DND-41 (cell line): ENCODE results near the gene LMLN.

Source experiments
- ATAC-seq: fragments of 200-7000 bp; cut with Tn5 transposase; 3 replicates; pipeline ENCODE4 v1.9.1; 2021; ENCODE audit warnings: low read depth; ENCODE audit not compliant: insufficient read depth
- DNase-seq: peaks from one replicate; pipeline ENCODE4 v3.0.0-alpha.2; 2020
- H2AFZ ChIP-seq: 2 replicates; pipeline ENCODE4 v1.6.0; 2012; ENCODE audit warnings: low read depth, low read length
- H3K27ac ChIP-seq: 2 replicates; pipeline ENCODE4 v1.5.1; 2012; ENCODE audit warnings: low read length, inconsistent platforms
- H3K27me3 ChIP-seq: fragments of 200-600 bp; sonication (generic); 2 replicates; pipeline ENCODE4 v1.6.0; 2012; ENCODE audit warnings: low read length, mild to moderate bottlenecking, inconsistent platforms; ENCODE audit not compliant: insufficient read depth, poor library complexity
- H3K36me3 ChIP-seq: 2 replicates; pipeline ENCODE4 v1.5.1; 2012; ENCODE audit warnings: low read length, inconsistent platforms; ENCODE audit not compliant: insufficient read depth
- H3K4me1 ChIP-seq: 2 replicates; pipeline ENCODE4 v1.5.1; 2012; ENCODE audit warnings: mild to moderate bottlenecking, low read length; ENCODE audit not compliant: insufficient read depth
- H3K4me2 ChIP-seq: 2 replicates; pipeline ENCODE4 v1.6.0; 2012; ENCODE audit warnings: mild to moderate bottlenecking, moderate library complexity, low read length, inconsistent platforms; ENCODE audit not compliant: insufficient read depth
- H3K4me3 ChIP-seq, 2 experiments: fragments of 200-600 bp in 1 of 2; shearing (Covaris generic) in 1 of 2; 2 replicates each; pipeline ENCODE4 v1.5.1; 2012 to 2016; ENCODE audit warnings: inconsistent platforms in 2 of 2, low read length in 2 of 2, mild to moderate bottlenecking in 2 of 2, low read depth in 1 of 2, moderate library complexity in 1 of 2
- H3K79me2 ChIP-seq: 2 replicates; pipeline ENCODE4 v1.6.0; 2012; ENCODE audit warnings: low read length, inconsistent platforms; ENCODE audit not compliant: insufficient read depth
- H3K9ac ChIP-seq: 2 replicates; pipeline ENCODE4 v1.6.0; 2012; ENCODE audit warnings: low read depth, mild to moderate bottlenecking, inconsistent platforms, low read length, moderate library complexity
- H3K9me3 ChIP-seq: 2 replicates; pipeline ENCODE4 v1.5.1; 2012; ENCODE audit warnings: low read length, moderate library complexity, mild to moderate bottlenecking, inconsistent platforms; ENCODE audit not compliant: insufficient read depth, severe bottlenecking
- H4K20me1 ChIP-seq: 2 replicates; pipeline ENCODE4 v1.6.0; 2012; ENCODE audit warnings: low read length; ENCODE audit not compliant: insufficient read depth
- EZH2 ChIP-seq: IDR thresholded peaks from 3 replicates; pipeline ENCODE4 v1.6.1; 2012; ENCODE audit warnings: borderline replicate concordance, low read depth, mild to moderate bottlenecking, moderate library complexity, low read length, inconsistent platforms; ENCODE audit not compliant: severe bottlenecking
- TF ChIP-seq, protein P1 (sequence below): IDR thresholded peaks from 2 replicates; pipeline ENCODE4 v1.5.1; 2012; ENCODE audit warnings: borderline replicate concordance, low read length, moderate library complexity, mild to moderate bottlenecking; ENCODE audit not compliant: poor library complexity, severe bottlenecking; ENCODE audit errors: extremely low read depth

Gene LMLN

GRCh38 chr3:197950677-197951061 lies 9.3 kb upstream of the LMLN start:
- peak overlapping the region; percentile 80 for H3K9ac ChIP-seq
- peak overlapping the region; percentile 93 for H3K27ac ChIP-seq
- no peaks in the 10 kb centered on the region for H3K9me3 ChIP-seq
- H3K79me2 ChIP-seq = peaks cover 41% of the 10 kb centered on the region
- H3K4me3 ChIP-seq = peak overlapping the region; percentile 91
- H3K27me3 ChIP-seq = no peaks in the 10 kb centered on the region
- peaks cover 36% of the 10 kb centered on the region for H4K20me1 ChIP-seq
- TF ChIP-seq EZH2 = no peak
- TF ChIP-seq, protein P1, sequence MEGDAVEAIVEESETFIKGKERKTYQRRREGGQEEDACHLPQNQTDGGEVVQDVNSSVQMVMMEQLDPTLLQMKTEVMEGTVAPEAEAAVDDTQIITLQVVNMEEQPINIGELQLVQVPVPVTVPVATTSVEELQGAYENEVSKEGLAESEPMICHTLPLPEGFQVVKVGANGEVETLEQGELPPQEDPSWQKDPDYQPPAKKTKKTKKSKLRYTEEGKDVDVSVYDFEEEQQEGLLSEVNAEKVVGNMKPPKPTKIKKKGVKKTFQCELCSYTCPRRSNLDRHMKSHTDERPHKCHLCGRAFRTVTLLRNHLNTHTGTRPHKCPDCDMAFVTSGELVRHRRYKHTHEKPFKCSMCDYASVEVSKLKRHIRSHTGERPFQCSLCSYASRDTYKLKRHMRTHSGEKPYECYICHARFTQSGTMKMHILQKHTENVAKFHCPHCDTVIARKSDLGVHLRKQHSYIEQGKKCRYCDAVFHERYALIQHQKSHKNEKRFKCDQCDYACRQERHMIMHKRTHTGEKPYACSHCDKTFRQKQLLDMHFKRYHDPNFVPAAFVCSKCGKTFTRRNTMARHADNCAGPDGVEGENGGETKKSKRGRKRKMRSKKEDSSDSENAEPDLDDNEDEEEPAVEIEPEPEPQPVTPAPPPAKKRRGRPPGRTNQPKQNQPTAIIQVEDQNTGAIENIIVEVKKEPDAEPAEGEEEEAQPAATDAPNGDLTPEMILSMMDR = no peak
- peaks cover 55% of the 10 kb centered on the region for H3K36me3 ChIP-seq
- no peak for ATAC-seq
- DNase-seq = no peak
- H2AFZ ChIP-seq = peak overlapping the region; percentile 87; the same call in 1 of the 2 replicates
- H3K4me2 ChIP-seq = peak overlapping the region; percentile 82
- H3K4me1 ChIP-seq = peaks cover 47% of the 10 kb centered on the region

DNA sequence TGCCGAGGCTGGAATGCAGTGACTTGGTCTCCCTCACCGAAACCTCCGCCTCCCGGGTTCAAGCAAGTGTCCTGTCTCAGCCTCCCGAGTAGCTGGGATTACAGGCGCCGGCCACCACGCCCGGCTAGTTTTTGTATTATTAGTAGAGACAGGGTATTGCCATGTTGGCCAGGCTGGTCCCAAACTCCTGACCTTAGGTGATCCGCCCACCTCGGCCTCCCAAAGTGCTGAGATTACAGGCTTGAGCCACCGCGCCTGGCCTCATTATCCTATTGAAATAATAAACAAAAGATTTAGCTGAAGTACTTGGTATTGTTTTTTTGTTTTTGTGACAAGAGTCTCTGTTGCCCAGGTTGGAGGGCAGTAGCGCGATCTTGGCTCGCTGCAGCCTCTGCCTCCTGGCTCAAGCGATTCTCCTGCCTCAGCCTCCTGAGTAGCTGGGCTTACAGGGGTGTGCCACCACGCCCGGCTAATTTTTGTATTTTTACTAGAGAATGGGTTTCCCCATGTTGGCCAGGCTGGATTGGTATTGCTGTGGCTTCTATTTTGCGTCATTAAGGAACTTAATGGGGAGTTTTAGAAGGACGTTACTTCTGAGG lies 8.5 kb upstream of the LMLN start:
- TF ChIP-seq, protein P1 = no peak
- TF ChIP-seq EZH2 = no peak
- no peaks in the 10 kb centered on the region for H3K9me3 ChIP-seq
- no peak overlapping the region for H2AFZ ChIP-seq
- DNase-seq (no peak), ATAC-seq (no peak)
- peaks cover 41% of the 10 kb centered on the region for H4K20me1 ChIP-seq
- peak overlapping the region; percentile 91; a peak in 3 of 4 replicates for H3K4me3 ChIP-seq
- peak overlapping the region; percentile 93 for H3K27ac ChIP-seq
- H3K27me3 ChIP-seq = no peaks in the 10 kb centered on the region
- H3K4me2 ChIP-seq = peak overlapping the region; percentile 82
- H3K79me2 ChIP-seq = peaks cover 41% of the 10 kb centered on the region
- peaks cover 47% of the 10 kb centered on the region for H3K4me1 ChIP-seq
- H3K9ac ChIP-seq = peak overlapping the region; percentile 80
- peaks cover 63% of the 10 kb centered on the region for H3K36me3 ChIP-seq

DNA sequence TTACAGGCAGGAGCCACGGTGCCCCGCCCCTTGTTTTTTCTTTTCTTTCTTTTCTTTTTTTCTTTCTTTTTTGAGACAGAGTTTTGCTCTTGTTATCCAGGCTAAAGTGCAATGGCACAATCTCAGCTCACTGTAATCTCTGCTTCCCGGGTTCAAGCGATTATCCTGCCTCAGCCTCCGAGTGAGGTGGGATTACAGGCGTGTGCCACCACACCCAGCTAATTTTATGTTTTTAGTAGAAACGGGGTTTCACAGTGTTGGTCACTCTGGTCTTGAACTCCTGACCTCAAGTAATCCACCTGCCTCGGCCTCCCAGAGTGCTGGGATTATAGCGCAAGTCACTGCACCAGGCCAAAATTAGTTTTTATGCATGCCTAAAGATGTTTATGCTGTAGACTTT lies 7.6 kb upstream of the LMLN start:
- Histone ChIP-seq H3K9me3 (no peaks in the 10 kb centered on the region), H3K27ac (no peak overlapping the region), H2AFZ (no peak overlapping the region), H3K4me3 (no peak overlapping the region), H4K20me1 (peaks cover 41% of the 10 kb centered on the region), H3K4me2 (peak overlapping the region; percentile 82; the same call in 1 of the 2 replicates), H3K9ac (no peak overlapping the region; the same call in 1 of the 2 replicates), H3K27me3 (no peaks in the 10 kb centered on the region), H3K4me1 (peaks cover 47% of the 10 kb centered on the region), H3K36me3 (peaks cover 67% of the 10 kb centered on the region), H3K79me2 (peaks cover 41% of the 10 kb centered on the region)
- no peak for DNase-seq
- TF ChIP-seq EZH2 = no peak
- TF ChIP-seq, protein P1 = no peak
- no peak for ATAC-seq
